ENCODE data around the gene PPWD1.

Gene PPWD1

DNA sequence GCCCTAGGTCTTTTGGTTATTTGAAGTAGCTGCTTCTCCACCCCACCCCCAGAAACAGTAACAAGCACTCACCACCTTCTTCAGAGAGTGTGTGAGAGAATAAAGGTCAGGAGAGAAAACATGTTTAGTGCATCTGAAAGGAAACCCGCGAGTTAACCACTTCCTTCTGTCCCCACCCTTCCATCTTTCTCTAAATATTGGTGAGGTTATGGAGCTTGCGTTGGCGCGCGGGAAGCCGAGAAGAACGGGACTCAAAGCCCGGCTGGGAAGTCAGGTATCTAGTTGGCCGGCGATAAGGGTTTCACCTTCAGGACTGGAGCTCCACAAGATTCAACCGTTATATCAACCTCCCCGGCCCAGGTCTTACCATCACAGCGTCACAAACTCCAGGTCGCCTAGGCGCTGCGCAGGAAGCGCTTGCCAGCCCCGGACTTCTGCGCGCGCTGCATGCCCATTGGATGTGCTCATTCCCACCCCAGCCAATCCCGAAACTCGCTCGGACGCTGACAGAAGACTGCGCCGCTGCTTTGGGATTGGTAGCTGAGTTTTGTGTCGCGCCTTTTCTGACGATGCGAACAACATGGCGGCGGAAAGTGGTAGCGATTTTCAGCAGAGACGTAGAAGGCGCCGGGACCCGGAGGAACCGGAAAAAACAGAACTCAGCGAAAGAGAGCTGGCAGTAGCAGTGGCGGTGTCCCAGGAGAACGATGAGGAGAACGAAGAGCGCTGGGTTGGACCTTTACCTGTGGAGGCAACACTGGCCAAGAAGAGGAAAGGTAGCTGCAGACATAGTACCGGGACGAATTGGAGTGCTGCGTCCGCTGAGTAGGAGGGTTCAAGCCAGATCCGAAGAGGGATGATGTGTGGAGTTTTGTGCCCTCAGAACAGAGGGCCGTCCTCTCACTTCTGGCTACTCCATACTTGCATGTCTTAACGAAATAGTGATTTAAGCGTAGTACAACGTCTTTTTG, at the start of gene PPWD1, which contains the start of gene CENPK:
Gene PPWD1, plus strand, starts transcription at position 566 of the 971 bp plus-strand sequence. Its CDS starts 15 bp downstream, at position 581.
Gene CENPK, minus strand, starts transcription at position 438 of the 971 bp plus-strand sequence. CDS start 8,261 bp downstream, outside the sequence.
- TF ChIP-seq, protein P1, sequence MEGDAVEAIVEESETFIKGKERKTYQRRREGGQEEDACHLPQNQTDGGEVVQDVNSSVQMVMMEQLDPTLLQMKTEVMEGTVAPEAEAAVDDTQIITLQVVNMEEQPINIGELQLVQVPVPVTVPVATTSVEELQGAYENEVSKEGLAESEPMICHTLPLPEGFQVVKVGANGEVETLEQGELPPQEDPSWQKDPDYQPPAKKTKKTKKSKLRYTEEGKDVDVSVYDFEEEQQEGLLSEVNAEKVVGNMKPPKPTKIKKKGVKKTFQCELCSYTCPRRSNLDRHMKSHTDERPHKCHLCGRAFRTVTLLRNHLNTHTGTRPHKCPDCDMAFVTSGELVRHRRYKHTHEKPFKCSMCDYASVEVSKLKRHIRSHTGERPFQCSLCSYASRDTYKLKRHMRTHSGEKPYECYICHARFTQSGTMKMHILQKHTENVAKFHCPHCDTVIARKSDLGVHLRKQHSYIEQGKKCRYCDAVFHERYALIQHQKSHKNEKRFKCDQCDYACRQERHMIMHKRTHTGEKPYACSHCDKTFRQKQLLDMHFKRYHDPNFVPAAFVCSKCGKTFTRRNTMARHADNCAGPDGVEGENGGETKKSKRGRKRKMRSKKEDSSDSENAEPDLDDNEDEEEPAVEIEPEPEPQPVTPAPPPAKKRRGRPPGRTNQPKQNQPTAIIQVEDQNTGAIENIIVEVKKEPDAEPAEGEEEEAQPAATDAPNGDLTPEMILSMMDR (IDR thresholded peaks at IDR 0.05; ENCODE audit: low read length, missing control alignments), result no peak
- peak; percentile 96 for DNase-seq (ENCODE audit: low read depth)
- peak within 1 kb of the TSS; percentile 97 for H3K4me3 ChIP-seq (replicated peaks; ENCODE audit: low read depth, low read length)

DNA sequence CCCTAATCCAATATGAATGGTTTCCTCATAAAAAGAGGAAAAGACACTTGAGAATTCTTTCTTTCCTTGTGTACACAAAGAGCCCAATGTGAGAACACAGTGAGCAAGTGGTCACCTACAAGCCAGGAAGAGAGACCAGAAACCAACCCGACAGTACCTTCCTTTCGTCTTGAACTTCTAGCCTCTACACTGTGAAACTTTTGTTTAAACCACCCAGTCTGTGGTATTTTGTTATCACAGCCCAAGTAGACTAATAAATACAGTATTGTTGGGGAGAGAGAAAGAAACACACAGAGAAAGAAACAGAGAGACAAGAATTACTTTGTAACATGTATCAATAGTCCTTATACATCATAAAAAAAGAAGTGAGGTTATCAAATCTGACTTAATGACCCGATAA, 37.4 kb upstream of the PPWD1 start:
- no peak for DNase-seq (ENCODE audit: low read depth)
- no peak overlapping the region for H3K4me3 ChIP-seq (replicated peaks; ENCODE audit: low read depth, low read length)
- TF ChIP-seq, protein P1 (IDR thresholded peaks at IDR 0.05; ENCODE audit: low read length, missing control alignments), result no peak

DNA sequence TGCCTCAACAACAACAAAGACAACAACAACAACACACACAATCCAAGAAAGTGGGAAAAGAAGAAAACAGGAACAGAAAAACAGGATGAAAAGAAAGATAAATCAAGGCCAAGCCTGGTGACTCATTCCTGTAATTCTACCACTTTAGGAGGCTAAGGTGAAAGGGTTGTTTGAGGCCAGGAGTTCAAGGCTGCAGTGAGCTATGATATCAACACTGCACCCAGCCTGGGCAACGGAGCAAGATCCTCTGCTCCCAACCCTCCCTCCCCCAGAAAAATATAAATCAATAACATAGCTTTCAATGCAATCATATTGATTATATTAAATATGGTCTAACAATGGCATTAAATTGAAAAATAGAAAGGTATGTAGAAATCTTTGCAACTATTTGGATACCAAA, 32.2 kb upstream of the PPWD1 start:
- H3K4me3 ChIP-seq (replicated peaks; ENCODE audit: low read depth, low read length), result no peak overlapping the region
- TF ChIP-seq, protein P1 (IDR thresholded peaks at IDR 0.05; ENCODE audit: low read length, missing control alignments), result no peak
- DNase-seq (ENCODE audit: low read depth), result no peak

DNA sequence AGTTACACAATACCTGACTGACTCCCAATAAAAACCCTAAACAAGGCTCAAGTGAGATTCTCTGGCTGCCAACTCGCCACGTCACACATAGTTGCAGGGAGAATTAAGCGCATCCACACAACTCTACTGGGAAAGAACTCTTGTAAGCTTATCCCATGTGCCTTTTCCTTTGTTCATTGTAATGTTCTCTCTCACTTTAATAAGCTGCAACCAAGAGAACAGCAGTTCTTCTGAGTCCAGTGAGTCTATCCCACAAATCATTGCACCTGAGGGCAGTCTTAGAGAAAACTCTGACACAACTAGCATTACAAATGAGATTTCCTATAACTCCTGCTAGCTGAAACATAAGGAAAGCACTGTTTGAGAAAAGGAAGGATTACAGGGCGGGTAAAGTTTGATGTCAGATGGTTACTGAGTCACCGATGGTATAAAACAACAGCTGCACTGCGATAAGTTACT, 27.5 kb upstream of the PPWD1 start:
- H3K4me3 ChIP-seq (replicated peaks; ENCODE audit: low read depth, low read length), result no peak overlapping the region
- DNase-seq (ENCODE audit: low read depth), result no peak
- TF ChIP-seq, protein P1 (IDR thresholded peaks at IDR 0.05; ENCODE audit: low read length, missing control alignments), result no peak

DNA sequence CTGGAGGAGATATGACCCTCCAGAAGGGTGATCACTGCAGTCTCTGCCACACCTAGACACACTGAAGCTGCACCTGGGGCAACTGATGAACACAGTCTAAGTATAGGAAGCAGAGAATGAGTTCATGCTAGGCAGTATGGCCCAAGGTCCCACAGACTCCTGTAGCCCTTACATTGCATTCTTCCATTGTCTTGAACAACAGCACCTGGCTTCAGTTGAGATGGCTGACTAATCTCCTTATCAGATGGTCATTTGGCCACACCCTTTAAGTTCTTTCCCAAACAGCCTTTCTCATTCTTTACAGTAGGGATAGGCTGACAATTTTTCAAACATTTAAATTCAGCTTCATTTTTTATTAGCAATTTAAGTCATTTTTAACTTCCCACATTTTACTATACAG, 23.3 kb upstream of the PPWD1 start:
- H3K4me3 ChIP-seq (replicated peaks; ENCODE audit: low read depth, low read length), result no peak overlapping the region
- DNase-seq (ENCODE audit: low read depth), result peak; percentile 10
- TF ChIP-seq, protein P1 (IDR thresholded peaks at IDR 0.05; ENCODE audit: low read length, missing control alignments), result no peak

DNA sequence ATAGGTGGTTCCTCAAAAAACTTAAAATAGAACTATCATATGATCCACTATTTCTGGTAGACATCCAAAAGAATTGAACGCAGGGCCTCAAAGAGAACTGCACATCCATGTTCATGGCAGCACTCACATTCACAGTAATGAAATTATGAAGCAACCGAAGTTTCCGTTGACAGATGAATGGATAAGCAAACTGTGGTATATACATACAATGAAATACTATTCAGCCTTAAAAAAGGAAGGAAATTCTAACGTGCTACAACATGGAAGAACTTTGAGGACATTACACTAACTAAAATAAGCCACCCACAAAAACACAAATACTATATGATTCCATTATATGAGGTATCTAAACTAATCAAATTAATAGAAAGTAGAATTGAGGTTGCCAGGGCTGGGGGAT, 18.6 kb upstream of the PPWD1 start:
- TF ChIP-seq, protein P1 (IDR thresholded peaks at IDR 0.05; ENCODE audit: low read length, missing control alignments), result no peak
- no peak overlapping the region for H3K4me3 ChIP-seq (replicated peaks; ENCODE audit: low read depth, low read length)
- no peak for DNase-seq (ENCODE audit: low read depth)
